Activated CD4-positive, alpha-beta T cell treated with anti-CD3 and anti-CD28 coated beads, Interleukin-2, amount 50 U/mL, for 24 hours (primary cell): ENCODE data around the gene OR2G3.

Experiments
- DNase-seq, 2 donors: peaks; one replicate each; pipeline ENCODE4 v3.0.0-alpha.2; 2020; ENCODE audit warnings: low read depth in 1 of 2, low spot score in 1 of 2

OR2G3 gene

GRCh38 chr1:247605286-247605685, at the start of gene OR2G3:
TSS of gene OR2G3 (plus strand) at chr1:247605586. CDS start at chr1:247605586, 0 bp downstream.
- no peak for DNase-seq

DNA sequence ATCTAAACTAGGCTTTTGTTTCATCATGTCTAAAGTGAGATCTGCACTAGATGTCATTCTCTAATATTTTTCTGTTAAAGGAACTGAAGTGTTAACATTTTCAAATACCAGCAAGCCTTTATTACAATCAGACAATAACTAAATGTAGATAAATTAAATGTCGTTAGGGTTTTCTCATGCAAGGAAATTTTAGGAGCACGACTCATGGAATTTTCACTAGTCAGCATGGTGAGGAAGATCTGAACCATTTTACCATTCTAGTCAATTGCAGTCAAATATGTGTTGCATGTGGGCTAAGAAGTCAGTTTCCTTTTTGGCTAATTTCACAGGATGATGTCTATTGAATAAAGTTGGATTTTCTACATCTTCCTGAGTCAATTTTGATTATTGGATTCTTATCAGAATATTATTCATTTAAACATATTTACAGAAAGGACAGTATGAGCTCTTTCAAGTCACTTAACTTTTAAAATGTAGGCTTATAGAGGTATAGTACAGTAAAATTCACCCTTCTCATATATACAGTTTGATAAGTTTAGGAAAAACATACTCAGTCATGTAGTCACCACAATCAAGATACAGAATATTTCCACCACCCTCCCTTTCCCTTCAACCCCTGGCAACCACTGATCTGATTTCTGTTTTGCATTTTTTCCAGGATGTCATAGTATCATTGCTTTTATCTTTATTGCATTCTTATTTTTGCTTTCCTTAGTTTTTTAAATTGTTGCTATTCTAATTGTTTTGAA, 47.3 kb upstream of the OR2G3 start:
- DNase-seq, result no peak

DNA sequence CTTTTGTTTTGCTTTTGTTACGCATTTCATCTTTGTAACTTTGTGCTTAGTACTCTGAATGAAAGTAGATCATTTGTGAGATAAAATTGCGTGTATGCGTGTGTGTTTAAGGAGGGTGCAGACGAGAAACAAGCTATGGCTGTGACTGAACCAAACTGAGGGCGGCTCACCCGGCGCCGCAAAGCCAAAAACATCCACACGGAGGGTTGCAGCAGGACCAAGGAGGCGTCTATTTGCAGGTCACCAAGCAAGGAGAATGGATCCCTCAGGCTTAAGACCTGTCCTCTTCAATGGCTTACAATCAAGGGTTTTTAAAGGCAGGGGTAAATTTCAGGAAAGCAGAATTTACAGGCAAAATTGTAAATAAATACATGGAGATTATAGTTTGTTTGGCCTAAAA, 43.7 kb upstream of the OR2G3 start:
- DNase-seq, result no peak

GRCh38 chr1:247562198-247562597, 43.2 kb upstream of the OR2G3 start:
- DNase-seq, result no peak

- no peak for DNase-seq
Measured at GRCh38 chr1:247574236-247574635, 31.1 kb upstream of the OR2G3 start.

DNA sequence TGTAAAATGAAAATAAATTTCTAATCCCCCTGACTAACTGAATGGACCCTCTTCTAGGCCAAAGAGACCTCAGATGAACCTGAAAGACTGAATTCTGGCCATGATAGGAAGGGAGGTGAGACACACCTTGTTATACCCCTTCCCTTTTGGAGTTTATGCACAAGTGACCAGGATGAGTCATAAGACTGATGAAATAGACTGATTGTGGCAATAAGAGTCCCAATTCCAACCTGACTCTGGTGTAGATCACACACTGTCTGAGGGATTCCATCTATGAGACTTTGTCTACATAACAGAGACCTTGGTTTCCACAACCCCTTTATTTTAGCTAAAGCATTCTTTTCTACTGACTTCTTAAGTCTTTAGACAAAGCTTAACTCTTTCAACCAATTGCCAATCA, 30.7 kb upstream of the OR2G3 start:
- DNase-seq, result no peak

GRCh38 chr1:247576514-247576913, 28.9 kb upstream of the OR2G3 start:
- no peak for DNase-seq

- DNase-seq, result no peak
Measured at GRCh38 chr1:247578946-247579460, 26.4 kb upstream of the OR2G3 start.

DNA sequence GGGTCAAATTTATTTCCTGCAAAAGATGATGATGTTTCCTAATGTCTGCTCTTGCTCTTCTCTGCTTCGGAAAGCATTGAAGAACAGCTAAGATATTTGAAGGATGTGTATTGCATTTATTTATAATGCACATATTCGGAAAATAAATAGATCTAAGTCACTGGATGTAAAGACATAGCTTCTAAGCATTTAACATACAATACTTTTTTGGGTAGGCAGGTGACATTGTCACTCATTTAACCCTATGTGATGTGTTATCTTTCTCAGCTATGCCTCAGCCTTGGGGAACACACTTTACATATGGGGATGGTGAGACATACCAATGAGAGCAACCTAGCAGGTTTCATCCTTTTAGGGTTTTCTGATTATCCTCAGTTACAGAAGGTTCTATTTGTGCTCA, 17.3 kb upstream of the OR2G3 start, which contains the start of gene OR2G2:
OR2G2 (plus strand) TSS at position 301 of the 400 bp plus-strand sequence; CDS start at position 301, 0 bp downstream.
- no peak for DNase-seq

DNA sequence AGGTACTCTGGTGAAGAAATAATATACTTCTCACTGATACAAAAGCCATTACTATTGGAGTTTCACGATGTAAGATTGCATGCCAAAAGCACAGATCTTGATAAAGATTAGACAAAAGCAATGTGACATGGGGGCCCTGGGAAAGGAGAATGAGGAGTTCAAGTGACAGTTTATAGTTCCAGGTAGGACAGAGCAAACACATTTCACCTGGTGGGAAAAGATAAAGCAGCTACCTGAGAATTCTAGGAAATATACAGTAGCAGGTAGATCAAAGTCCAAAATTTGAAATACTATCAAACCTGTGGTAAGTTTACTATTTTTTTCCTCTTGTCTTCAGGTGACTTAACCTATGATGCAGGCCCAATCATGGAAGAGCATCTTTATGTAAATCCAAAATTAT, 8.0 kb downstream of the OR2G3 start:
- DNase-seq, result no peak

- no peak for DNase-seq
Measured at GRCh38 chr1:247614625-247615024, 9.2 kb downstream of the OR2G3 start.

GRCh38 chr1:247627951-247628350, 22.6 kb downstream of the OR2G3 start:
- no peak for DNase-seq

GRCh38 chr1:247638011-247638410, 32.6 kb downstream of the OR2G3 start:
- DNase-seq, result no peak

- DNase-seq, result no peak
Measured at GRCh38 chr1:247638781-247639180, 33.4 kb downstream of the OR2G3 start.

- peak in 1 of 2 donors; percentile 7 for DNase-seq
Measured at GRCh38 chr1:247639381-247639981, 34.1 kb downstream of the OR2G3 start.

DNA sequence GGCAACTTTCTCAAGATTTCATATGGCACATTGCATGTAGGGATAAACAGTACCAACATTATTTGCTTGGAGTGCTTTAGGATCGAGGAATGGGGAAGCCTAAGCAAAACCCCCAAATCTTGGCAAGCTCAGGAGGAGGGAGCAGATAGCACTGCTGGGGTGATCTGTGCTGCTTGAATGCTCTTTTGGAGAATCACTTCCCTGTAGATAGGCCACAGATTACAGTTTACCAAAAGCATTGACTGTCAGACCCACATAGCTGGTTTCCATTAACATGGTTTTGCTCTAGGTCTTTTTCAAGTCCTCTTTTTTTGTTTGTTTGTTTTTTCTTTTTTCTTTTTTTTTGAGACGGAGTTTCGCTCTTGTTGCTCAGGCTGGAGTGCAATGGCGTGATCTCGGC, 37.4 kb downstream of the OR2G3 start:
- DNase-seq, result no peak

- DNase-seq, result no peak
Measured at GRCh38 chr1:247646867-247647266, 41.5 kb downstream of the OR2G3 start.

GRCh38 chr1:247647864-247648263, 42.5 kb downstream of the OR2G3 start:
- no peak for DNase-seq

DNA sequence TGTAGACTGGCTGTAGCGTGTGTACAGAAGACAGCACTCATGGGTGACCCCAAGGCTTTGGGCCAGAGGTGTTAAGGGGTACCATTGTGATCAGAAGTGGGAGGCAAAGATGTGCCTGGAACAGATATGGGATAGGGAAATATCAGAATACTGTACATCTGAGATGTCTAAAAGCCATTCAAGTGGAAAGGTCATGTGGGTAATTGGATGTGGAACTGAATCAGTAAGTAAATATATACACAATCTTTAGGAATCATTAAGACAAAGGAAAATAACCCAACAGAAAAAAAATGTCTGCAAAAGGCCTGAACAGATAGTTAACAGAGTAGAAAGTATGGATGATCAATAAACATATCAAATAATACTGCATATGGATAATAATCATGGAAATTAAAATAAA, 47.7 kb downstream of the OR2G3 start:
- DNase-seq, result no peak
